ENCODE data around the gene TMEM247.

Gene TMEM247

DNA sequence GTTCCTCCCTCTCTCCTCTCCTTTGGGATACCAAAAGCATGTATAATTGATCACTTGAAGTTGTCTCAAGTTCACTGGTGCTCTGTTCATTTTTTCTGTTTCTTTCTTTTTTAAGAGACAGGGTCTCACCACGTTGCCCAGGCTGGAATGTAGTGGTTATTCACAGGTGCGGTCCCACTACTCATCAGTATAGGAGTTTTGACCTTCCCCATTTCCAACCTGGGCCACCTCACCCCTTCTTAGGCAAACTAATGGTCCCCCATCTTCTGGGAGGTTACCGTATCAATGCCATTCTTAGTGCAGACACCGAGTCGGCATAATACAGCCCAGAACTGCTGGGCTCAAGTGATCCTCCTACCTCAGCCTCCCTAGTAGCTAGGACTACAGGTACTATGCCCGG lies 31.3 kb upstream of the TMEM247 start:
- H3K4me3 ChIP-seq (ENCODE audit: low read depth, low read length) = no peak overlapping the region
- no peaks in the 10 kb centered on the region for H3K9me3 ChIP-seq (ENCODE audit: severe bottlenecking)
- no peaks in the 10 kb centered on the region for H3K36me3 ChIP-seq
- TF ChIP-seq CTCF (IDR thresholded peaks at IDR 0.05; ENCODE audit: low read depth, low read length) = no peak
- DNase-seq = no peak
- H3K27me3 ChIP-seq (ENCODE audit: insufficient read depth, low read depth, severe bottlenecking) = no peaks in the 10 kb centered on the region
- no peak overlapping the region for H3K27ac ChIP-seq

GRCh38 chr2:46448641-46449040 lies 30.7 kb upstream of the TMEM247 start:
- H3K4me3 ChIP-seq (ENCODE audit: low read depth, low read length) = no peak overlapping the region
- no peak for DNase-seq
- H3K27me3 ChIP-seq (ENCODE audit: insufficient read depth, low read depth, severe bottlenecking) = no peaks in the 10 kb centered on the region
- no peak overlapping the region for H3K27ac ChIP-seq
- H3K36me3 ChIP-seq = no peaks in the 10 kb centered on the region
- TF ChIP-seq CTCF (IDR thresholded peaks at IDR 0.05; ENCODE audit: low read depth, low read length) = no peak
- H3K9me3 ChIP-seq (ENCODE audit: severe bottlenecking) = no peaks in the 10 kb centered on the region

DNA sequence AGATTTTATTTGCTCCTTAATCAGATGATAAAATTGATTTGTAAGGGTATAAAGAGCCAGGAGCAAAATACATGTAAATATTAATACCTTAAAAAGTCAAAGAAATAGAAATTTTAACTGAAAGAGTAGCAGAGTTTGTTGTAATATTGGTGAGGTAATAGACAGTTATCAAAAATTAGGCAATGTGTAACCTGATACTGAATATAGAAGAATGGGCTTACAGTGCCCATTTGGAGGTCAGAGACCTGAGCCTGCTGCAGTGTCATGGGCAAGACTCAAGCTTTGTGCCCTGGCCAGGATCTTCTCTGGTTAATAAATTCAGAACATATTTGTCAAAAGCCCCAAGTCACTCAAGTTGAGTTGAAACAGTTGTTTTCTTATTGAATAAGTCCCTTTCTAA lies 29.7 kb upstream of the TMEM247 start:
- Histone ChIP-seq H3K36me3 (no peaks in the 10 kb centered on the region), H3K27me3 (ENCODE audit: insufficient read depth, low read depth, severe bottlenecking) (no peaks in the 10 kb centered on the region), H3K27ac (no peak overlapping the region), H3K9me3 (ENCODE audit: severe bottlenecking) (no peaks in the 10 kb centered on the region), H3K4me3 (ENCODE audit: low read depth, low read length) (no peak overlapping the region)
- no peak for DNase-seq
- no peak for TF ChIP-seq CTCF (IDR thresholded peaks at IDR 0.05; ENCODE audit: low read depth, low read length)

GRCh38 chr2:46451131-46451711 lies 28.1 kb upstream of the TMEM247 start:
- Histone ChIP-seq H3K9me3 (ENCODE audit: severe bottlenecking) (no peaks in the 10 kb centered on the region), H3K36me3 (no peaks in the 10 kb centered on the region)
- TF ChIP-seq CTCF (IDR thresholded peaks at IDR 0.05; ENCODE audit: low read depth, low read length) = no peak

GRCh38 chr2:46456789-46457188 lies 22.6 kb upstream of the TMEM247 start:
- Histone ChIP-seq H3K9me3 (ENCODE audit: severe bottlenecking) (no peaks in the 10 kb centered on the region), H3K27me3 (ENCODE audit: insufficient read depth, low read depth, severe bottlenecking) (no peaks in the 10 kb centered on the region), H3K4me3 (ENCODE audit: low read depth, low read length) (no peak overlapping the region), H3K36me3 (no peaks in the 10 kb centered on the region), H3K27ac (no peak overlapping the region)
- no peak for TF ChIP-seq CTCF (IDR thresholded peaks at IDR 0.05; ENCODE audit: low read depth, low read length)
- no peak for DNase-seq

More at GRCh38 chr2:46451131-46451711, 28.1 kb upstream of the TMEM247 start:
- Histone ChIP-seq H3K27ac (no peak overlapping the region), H3K27me3 (ENCODE audit: insufficient read depth, low read depth, severe bottlenecking) (no peaks in the 10 kb centered on the region), H3K4me3 (ENCODE audit: low read depth, low read length) (no peak overlapping the region)
- no peak for DNase-seq

Data from WERI-Rb-1 (cell line).